Hematopoietic multipotent progenitor cell treated with erythropoietin and hydrocortisone succinate and interleukin-3 and kit ligand, for 15 days (in vitro differentiated cells): Measurements from ENCODE around the gene NHS.

Experiments used
- DNase-seq: peaks from one replicate; pipeline ENCODE4 v3.0.0-alpha.2; 2015; ENCODE audit warnings: low spot score

NHS gene

GRCh38 chrX:17779434-17779833 is 404.4 kb downstream of the NHS start:
- DNase-seq: no peak
